ENCODE data around the gene TMEM187.

TMEM187 gene

DNA sequence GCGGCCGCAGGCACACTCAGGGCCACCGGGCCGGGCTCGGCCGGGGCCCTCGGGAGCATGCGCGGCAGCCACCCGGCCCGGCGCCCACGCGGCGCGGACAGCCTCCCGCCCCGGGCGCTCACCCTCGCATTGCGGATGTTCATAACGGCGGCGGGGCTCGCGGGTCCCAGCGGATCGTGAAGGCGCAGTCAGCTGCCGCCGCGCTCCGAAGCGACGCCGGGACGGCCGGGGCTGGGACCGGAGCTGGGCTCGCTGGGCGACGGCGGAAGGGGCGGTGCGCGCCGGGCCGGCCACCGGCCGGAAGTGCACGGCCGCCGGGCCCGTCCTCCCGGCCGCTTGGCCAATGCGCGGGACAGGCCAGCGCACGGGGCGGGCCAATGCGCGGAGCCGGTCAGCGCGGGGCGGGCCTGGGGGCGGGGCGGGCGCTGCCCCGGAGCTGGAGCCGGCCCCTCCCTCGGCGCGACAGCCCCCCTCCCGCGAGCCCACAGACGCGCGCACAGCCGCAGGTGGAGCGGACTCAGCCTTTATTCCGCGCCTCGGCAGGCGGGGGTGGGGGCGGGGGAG, 37.7 kb upstream of the TMEM187 start, which contains the start of gene NAA10:
Gene NAA10 (minus strand): TSS at position 276 of the 564 bp plus-strand sequence. CDS start 133 bp downstream, at position 143.
- DNase-seq (ENCODE audit: low read depth): peak; percentile 55

DNA sequence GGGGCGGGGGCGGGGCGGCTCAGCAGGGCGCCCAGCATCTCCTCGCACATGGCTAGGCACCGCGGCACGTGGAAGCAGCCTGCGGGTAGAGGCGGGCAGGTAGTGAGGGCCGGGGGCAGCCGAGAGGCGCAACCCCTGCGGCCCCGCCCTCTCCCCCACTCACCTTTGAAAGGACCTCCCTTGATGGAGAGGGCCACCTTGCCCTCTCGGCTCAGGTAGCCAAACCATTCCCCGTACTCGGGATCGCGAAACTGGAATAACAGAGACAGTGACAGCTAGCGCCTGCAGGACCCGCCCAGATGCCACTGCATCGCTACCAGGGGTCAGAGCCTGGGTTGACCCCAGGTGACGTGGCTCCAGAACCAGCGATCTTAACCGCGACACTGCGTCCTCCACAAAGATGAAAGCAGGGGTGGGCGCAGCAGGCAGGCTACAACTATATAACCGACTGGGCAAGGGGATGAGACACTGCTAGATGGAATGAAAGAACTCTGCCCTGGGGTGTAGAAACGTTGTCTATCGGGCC, 37.2 kb upstream of the TMEM187 start:
- no peak for DNase-seq (ENCODE audit: low read depth)

DNA sequence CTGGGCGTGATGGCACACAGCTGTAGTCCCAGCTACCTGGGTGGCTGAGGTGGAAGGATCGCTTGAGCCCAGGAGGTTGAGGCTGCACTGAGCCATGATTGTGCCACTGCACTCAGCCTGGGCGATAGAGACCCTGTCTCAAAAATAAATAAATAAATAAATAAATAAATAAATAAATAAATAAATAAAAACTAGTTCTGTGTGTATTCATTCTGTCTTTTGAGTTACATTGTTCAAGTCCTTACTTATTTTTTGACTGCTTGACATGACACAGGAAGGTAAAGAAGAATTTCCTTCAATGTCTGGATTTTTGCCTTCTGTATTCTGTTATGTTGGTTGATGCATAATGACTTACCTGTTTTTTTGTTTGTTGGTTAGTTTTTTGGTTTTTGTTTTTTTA, 35.5 kb upstream of the TMEM187 start:
- no peak for DNase-seq (ENCODE audit: low read depth)

DNA sequence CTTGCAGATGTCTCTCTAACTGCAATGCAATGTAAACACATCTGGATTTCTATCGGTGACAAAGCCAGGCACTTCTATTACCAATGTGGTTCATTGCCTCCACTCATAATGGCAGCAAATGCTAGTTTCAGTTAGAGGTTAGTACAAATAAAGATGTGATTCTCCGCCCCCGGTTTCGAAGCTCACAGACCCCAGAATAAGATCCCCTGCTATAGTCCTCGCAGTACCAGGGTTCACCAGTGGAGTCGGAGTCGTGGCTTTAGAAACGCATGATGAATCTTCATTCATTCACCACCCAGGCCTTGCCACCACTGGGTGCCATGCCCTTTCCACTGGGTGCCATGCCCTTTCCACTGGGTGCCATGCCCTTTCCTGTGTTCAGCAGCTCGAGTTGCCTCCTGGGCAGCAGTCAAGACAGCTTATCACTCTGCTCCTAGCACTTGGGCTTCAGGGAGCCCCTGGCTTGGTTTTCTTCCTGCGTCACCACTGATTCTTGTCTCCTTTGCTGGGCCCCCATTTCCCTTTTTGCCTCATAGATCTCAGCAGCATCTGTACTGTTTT, 34.2 kb upstream of the TMEM187 start:
- DNase-seq (ENCODE audit: low read depth): no peak

DNA sequence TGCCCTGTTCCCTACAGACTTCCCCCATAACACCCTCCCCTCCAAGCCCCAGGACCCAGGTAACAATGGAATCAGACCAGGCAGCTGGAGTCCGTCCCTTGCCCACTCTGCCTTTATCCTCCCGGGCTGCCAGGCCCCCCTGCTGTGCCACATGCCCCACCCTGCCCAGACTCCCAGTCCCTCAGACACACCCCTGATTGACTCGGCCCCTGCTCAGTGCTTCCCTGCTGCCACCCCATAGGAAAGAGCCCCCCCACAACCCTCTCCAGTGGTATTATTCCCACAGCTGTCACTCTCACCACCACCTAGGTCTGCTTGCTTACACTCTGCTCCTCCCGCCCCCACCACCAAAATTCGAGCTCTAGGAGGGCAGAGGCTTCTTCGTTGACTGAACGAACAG, 33.0 kb upstream of the TMEM187 start:
- DNase-seq (ENCODE audit: low read depth): no peak

DNA sequence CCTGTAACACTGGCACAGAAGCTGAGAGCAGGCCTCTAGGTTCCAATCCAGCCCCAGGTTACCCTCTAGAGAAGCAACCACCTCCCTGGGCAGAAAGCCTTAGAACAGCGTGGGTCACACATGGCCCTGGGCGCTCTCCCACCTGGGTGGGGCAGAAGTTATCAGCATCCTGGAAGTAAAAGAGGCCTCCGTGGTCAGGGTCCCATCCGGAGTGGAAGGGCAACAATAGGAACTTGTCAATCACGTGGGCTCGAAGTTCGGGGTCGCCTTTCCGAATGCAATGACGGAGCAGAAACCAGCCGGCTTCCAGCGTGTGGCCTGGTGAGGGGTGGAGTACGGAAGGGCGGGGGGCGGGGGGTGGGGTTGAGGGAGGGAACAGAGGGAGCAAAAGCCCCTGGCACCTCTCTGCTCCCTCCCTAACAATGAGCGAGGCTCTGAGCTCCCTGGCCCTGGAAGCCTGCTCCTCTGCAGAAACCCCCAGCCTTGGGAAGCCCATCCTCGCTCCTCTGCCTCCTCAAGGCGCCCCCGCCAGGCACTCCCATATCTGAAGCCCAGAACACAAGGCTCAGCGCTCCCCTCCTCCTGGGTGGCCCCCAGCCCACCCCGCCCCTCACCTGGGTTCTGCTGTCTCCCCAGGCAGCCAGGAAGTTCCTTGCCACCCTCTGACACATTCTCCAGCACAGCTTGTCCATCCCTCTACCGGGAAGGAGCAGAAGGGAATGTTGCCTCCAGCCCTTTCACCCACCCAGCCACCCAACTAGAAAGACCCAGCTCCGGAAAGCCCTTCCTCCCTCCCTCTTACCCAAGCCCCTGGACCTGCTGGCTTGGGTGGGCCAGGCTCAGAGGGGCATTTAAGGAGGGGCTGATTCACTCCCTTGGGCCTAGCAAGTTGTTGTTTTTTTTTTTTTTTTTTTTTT, 31.0 kb upstream of the TMEM187 start:
- DNase-seq (ENCODE audit: low read depth): no peak

DNA sequence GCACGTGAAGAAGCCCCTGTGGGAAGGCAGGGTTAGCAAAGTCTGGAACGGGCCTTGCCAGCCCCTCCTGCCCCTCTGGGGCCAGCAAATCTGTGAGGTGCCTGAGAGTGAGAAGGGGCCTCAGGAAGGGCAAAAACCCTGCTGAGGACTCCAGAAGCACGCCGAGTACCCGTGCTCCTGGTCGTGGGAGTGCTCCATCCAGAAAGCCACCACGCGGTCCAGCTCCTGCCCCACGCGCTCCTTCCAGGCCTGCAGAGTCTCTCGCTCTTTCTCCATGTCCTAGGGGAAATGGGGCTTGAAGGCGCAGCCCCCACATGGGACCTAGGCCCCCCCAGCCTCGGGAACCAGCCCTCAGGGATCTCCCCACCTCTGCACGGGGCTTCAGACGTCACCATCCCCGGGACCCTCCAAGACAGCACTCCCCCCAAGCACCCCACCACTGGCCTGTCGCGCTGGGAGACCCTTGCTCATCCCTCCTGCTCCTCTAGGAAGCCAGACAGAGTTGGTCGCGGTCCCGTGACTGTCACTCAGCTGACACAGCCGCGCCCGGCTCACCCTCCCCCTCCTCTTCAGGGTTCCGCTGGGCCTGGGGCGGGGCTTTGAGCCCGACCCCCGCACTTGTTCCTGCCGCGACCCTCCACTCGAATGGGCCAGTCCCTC, 28.3 kb upstream of the TMEM187 start, which contains the start of gene RENBP:
Gene RENBP (minus strand): TSS at position 504 of the 660 bp plus-strand sequence. CDS start 33 bp downstream, at position 471.
- no peak for DNase-seq (ENCODE audit: low read depth)

DNA sequence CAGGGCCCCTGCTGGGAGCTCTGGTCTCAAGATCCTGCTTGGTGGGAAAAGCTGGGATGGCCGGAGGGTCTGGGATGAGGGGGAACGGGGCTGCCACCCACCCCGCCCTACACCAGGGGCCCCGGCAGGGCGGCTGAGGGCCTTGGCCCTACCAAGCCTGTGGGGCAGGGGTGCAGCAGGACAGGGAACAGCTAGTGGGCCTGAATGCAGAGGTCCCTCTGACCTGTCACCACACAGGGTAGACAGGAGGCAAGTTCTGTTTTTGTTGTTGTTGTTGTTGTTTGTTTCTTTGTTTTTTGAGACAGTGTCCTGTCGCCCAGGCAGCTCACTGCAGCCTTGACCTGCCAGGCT, 27.8 kb upstream of the TMEM187 start:
- DNase-seq (ENCODE audit: low read depth): no peak

DNA sequence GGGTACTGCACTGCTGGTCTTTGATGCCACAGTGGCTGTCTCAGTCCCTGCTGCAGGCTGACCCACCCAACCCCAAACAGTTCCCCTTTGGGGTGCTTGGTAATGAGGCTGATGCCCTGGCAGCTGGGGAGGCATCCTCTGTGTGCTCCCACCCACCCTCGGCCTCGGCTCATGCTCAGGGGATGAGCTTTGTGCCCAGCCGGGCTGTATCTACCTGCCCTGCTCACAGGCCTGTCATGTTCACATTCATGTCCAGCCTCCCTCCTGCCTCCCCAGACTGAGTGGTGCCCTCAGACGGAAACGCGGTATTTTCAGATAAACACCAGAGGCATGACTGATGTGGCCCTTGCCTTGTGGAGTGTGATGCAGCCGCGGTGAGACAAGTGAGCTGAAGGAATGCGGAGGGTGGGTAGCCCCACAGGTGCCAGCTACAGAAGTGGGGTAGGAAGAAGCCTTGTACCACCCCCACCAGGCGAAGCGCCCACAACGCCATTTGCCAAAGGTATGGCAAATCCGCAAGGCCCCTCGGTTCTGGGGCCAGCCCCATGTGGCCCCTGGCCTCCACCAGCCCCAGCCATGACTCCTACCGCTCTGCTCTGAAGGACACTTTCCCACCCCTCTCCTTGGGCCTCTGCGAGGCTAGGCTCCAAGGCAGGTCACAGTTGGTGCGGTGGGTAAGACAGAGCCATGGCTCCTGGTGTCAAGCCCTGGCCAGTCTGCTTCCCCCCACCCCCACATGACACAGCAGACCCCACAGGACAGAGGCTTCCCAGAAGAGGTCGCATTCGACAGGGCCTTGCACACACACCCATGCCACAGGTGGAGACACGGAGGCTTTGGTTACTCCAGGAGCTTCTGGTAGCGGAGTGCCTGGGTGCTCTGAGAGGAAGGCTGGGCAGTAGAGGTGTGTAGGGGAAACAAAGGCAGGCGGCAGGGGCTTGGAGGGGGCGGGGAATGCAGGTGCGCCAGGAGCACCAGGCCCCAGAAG, 26.3 kb upstream of the TMEM187 start:
- no peak for DNase-seq (ENCODE audit: low read depth)

DNA sequence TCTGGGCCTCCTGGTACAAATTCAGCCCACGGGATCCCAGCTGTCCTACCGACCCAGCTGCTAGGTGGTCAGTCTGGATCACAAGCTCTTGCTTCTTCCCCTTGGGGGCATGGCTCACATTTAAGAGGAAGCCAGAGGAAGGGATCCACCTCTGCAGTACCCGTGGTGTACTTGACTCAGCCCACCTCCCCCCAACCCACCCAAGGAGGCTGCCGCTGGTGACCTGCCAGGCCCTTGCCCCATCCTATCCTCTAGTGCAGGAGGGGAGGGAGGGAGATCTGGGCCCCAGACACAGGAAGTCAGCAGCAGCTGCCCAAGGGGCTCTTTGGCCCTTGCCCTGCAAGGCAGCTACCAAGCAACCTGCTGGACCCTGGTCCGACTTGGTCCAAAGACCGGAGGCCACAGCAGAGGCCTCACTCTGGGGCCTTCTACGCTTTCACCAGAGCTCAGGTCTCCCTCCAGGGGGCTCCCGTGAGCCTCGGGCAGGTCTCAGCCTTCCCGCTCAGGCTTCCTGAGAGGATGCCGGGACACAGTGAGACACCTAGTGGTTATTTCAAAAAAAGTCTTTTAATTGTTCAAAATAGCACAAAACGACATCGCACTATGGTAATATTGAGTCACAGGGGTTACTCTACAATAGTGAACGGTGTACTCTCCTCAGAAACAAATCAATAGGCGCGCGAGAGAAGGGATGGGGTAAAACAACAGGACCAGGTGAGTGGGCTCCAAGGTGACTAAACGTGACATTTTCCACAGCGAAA, 25.4 kb upstream of the TMEM187 start:
- DNase-seq (ENCODE audit: low read depth): peak; percentile 50

DNA sequence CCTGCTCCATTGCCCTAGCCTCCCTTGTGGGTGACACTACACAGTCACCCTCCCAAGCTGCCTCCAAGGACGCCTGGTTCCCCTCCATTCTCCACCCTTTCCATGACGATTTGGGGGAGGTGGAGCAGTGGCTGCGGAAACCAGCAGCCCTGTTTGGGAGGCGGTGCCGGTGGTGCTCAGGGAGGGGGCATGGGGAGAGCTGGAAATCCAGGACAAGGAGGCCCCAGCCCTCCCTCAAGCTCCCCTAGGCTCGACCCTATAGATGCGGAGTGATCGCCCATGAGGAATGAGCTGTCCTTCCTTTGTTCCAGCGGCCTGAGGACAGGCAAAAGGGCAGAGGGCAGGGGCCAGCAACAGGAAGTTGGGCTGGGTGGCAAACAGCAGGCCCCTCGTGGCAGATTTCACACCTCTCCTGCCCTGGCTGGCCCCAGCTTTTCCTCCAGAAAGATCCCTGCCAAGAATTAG, 24.5 kb upstream of the TMEM187 start:
- DNase-seq (ENCODE audit: low read depth): no peak

DNA sequence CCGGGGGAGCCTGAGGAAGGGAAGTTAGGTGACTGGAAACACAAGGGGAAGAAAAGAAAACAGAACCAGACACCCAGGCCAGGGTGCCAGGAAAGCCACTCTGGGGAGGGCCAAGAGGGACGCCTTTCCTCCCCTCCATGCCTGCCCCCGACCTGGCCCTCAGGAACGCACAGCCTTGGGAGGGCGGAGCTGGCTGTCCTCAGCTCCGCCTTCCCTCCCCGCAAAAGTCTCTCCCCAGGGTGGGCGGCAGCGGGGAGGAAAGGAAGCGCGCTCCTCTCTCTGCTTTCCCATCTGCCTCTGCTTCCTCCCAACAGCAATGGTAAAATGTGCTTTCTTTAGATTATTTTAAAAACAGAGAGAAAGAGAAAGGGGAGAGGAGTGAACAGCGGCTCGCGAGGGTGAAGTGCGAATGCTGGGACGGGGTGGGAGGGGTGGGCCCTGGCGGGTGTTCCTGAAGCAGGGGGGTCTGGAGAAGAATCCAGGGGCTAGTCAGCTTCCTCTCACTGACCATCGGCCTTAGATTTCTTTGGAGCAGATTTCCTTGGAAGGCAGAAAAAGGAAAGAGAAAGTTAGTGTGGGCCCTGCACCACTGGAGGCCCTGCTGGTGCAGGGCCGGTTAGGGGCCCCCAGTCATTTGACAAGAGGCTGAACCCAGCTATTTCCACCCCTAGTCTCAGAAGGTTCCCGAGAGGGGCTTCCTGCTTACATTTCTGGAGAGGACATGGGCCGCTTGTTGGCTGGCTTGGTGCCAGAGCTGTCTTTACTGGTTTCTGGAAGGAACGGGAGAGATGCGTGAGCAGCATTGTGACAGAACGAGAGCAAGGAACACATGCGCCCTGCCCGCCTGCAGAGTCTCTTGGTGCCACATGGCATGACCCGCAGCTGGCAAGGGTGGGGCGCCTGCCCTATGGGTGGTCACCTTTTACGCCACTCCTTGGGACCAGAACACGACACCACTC, 23.4 kb upstream of the TMEM187 start:
- no peak for DNase-seq (ENCODE audit: low read depth)

DNA sequence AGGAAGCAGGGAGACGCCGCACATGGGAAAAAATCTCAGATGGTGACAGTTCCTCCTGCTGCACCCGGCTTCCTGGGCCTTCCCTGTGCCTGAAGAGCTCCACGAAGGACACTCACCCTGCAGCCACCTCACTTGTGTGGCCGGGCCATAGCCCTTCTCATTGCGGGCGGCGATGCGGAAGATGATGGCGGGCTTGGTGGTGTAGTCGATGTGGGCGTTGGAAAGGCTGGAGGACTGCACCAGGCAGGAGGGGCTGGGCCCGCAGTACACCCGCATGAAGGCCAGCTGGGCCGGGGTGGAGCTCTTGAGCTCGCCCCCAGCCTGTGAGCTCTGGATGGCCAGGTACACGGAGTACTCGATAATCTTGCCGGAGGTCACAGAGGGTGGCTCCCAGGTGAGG, 22.4 kb upstream of the TMEM187 start:
- DNase-seq (ENCODE audit: low read depth): no peak

DNA sequence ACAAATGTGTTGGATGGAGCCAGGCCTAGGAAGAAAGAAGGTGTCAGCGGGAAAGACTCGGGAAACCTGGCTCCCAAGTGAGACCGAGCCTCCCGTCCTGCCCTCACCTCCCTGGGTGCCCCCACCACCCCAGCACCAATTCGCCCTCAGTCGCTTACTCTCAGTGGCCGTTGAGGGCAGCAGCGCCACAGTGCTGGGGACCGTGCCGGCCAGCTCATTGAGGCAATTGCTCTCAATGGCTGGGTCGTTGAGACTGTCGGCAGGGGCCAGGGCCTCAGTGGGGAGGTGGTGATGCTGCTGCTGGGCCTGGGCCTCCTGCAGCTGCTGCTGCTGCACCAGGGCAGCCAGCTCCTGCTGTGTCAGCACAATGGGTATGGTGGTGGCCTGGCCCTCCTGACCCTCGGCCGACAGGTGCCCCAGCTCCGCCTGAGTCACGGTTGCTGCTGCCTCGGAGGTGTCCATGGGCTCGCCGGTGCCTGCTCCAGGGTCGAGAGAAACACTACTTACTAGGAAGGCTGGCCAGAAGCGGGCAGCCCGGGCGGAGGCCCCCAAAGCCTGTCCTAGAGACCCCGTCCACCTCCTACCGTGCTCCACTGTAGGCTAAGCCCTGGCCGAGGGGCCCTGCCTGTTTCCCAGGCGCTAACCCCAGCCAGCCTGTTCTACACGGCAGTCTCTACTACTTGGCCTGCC, 20.7 kb upstream of the TMEM187 start:
- no peak for DNase-seq (ENCODE audit: low read depth)

DNA sequence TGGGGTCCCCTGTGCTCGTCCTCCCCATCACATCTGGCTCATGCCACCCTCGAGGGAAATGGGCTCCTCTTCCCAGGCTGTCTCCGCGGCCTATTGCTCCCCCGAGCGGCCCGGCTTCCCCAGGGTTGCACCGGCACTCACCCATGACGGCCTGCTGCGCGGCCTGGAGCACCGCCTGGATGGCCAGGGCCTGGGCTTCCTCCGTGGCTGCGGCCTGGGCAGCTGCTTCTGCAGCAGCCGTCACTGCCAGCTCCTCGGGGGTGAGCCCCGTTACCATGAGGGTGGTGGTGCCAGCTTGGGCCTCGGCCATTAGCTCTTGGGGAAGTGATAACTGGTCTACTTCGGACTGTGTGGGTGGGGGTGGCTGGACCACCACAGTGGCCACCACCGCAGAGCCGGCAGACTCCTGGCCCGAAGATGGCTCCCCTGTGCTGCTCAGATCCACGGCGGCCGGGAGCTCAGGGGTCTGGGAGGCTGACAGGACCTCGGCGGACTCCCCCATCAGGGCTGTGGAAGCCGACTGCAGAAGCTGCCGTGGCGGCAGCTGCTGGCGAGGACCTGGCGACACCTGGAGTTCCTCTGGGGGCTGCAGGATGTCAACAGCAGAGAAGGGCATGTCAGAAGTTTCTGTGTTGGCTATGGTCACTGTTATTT, 20.1 kb upstream of the TMEM187 start:
- DNase-seq (ENCODE audit: low read depth): no peak

DNA sequence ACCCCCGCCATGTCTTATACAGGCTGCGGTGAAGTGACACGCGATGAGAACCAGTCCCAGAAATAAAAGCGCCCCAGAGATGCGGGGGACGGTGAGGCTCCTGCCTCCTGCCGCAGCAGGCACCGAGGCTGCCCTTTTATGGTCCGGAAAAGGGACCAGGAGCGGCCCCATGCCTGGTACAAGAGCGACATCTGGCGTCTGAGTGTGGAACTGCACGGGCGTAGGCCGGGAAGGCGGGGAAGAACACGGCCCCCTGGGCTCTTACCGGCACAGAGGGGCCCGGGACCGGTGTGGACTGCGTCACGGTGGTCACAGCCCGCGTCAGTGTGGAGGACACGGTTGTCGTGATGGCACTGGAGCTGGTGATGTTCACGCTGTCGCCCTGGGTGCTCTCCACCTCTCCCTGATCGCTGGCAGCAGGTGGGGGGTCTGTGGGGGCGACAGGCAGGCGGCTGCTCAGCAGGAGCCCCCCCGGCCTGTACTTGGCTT, 19.2 kb upstream of the TMEM187 start:
- DNase-seq (ENCODE audit: low read depth): peak; percentile 13

DNA sequence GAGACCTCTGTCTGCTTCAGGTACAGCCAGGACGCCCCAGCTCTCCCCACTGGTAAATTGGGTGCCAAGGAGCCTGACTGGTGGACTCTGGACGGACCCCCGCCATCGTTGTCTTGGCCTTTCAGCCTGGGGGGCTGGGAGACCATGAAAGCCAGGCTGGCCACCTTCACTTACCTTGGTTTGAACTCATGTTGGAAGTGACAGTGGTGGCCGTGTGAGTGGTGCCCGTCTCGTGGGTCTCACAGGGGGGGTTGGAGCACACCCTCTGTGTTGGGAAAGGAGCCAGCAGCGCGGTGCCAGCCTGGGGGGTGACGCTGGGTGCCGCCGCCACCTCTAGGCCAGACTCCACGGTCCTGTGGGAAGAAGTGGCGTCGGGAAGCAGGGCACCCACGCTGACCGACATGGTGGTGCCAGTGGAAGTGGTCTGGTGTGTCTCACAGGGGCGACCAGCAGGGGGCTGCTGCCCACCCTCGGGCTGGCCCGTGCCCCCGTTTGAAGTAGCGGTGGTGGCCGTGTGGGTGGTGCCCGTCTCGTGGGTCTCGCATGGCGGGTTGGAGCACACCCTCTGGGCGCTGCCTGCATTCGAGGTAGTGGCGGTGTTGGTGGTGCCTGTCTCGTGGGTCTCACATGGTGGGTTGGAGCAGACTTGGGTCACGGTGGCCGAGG, 18.5 kb upstream of the TMEM187 start:
- DNase-seq (ENCODE audit: low read depth): no peak
